GM18858 (cell line): ENCODE measurements around the gene FMN2.
"Not testable (repeated sequence)": the region's sequence is repeated elsewhere in the genome, so short reads cannot be mapped to it uniquely, and the experiment has no call there.

Experiments
- ATAC-seq: cut with Tn5 transposase; IDR thresholded peaks from one replicate; pipeline ENCODE4 v1.9.1; 2021; ENCODE audit not compliant: unreplicated experiment

FMN2 gene

DNA sequence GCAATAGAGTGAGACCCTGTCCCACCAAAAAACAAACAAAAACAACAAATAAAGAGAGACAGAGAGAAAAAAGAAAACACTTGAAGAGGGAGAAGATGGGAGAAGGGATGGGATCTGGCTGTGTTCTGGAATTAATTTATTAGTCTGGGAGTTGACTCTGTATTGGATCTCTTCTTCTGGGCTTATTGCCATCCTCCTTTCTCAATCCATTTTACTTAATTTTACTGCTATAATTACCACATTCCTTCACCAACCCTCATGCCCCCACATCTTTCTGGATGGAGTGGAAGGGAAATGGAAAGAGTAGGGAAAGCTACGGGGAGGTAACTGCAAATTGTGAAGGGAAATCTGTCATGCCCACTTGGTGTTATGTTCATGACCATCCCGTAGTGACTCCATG lies 42.9 kb downstream of the FMN2 start:
- no peak for ATAC-seq

DNA sequence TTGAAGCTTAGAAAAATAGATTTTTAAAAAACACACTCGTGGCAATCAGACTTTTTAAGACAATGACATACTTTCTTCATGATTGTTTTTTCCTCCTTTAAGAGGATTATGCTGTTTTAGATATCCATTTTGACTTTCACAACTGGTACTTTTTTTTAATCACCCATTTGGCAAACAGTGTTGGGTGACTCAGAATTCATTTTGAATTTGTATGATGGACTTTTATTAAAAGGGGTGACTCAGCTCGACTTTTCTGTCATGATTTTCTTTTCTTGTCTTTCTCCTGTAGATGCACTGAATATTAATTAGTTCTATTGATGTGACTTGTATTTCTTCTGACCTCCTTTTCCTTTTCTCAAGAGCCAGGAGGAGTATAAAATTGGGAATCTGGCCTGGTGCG lies 44.7 kb downstream of the FMN2 start:
- ATAC-seq: no peak

DNA sequence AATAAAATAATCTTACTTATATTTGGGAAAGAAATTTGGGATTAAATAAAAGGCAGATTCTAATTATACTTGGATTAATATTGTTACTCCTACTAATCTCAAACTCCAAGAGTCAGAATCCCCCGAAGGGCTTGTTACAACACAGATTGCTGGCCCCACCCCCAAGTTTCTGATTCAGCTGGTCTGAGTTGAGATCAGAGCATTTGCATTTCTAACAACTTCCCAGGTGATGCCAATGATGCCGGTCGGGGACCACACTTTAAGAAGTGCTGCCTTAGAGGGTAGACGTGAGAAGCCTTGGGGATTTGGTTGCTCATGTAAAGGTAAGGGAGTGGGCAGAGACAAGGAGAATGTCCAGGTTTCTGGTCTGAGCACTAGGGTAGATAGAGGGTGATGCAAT lies 47.2 kb downstream of the FMN2 start:
- ATAC-seq: no peak

DNA sequence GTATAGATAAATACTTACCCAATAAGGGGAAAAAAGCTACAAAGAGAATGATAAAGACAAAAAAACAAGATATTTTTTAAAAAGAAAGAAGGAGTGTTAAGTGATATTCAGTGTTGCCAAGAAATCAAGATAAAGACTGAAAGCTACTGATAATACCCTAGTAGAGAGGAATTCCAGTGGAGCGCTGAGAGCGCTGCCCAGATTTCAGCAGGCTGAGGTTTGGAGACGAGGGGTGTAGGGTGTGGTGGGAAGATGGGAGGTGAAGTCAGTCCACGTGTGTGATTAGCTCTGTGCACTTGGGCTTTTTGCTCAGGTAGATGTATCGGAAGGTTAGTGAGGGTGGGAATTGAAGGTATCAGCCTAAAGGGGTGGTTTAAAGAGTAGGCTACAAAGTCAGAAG lies 47.8 kb downstream of the FMN2 start:
- ATAC-seq: no peak

DNA sequence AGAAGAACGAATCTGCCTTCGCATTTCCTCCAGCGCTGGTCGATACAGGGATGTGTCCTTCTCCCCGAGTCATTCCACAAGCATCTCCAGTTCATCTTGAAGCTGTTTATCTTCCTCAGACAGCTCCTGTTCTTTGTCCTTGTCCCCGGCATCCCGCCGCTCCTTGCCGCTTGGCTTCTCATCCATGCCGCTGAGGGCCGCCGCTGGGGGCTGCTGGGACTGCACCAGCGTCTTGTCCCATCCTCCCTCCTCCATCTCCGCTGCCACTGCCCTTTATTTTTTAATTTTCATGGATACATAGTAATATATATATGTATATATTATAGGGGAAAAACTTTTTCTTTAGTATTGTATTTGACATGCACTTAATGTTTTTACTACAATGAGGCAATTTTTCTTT lies 53.4 kb downstream of the FMN2 start:
- no peak for ATAC-seq

DNA sequence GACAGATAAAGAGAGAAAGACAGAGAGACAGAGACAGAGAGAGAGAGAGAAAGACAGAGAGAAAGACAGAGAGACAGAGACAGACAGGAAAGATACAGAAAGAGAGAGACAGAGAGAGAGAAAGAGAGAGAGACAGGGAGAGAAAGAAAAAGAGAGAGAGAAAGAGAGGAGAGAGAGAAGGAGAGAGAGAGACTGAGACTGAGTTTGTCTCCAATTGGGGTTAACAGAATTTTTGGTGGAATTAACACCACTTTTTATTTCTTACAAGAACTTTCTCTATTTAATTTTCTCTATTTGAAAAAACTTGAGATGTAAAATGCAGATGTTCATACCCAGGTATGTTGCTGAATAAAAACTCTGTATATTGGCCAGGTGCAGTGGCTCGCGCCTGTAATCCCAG lies 56.6 kb downstream of the FMN2 start:
- ATAC-seq: no peak

DNA sequence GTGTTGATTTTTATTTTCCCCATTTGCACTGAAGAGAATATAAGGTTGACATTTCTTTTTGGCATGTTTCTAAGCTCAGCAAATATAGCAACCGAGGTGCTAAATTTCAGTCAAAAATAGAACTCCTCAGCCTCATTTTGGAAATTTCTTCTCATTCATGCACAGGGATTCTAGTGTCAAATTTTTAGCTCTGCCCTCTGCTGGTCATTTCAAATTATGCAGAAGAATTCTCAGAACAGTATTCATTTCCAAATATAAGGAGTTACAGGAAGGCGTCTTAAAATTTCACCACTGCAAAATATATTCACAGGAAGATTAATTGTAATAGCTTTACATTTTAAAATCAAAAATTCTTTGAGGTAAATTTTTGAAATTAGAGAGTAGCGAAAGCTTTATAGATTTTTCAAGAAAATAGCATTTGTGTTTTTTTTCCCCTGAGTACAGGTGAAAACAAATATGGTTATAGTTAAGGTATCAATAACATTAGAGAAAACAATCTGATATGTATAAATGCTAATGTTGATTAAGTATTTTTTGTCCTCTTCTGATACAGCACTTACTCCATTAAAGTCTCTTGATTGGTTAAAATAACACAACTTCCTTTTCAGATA lies 57.9 kb downstream of the FMN2 start:
- ATAC-seq: peak; percentile 66

DNA sequence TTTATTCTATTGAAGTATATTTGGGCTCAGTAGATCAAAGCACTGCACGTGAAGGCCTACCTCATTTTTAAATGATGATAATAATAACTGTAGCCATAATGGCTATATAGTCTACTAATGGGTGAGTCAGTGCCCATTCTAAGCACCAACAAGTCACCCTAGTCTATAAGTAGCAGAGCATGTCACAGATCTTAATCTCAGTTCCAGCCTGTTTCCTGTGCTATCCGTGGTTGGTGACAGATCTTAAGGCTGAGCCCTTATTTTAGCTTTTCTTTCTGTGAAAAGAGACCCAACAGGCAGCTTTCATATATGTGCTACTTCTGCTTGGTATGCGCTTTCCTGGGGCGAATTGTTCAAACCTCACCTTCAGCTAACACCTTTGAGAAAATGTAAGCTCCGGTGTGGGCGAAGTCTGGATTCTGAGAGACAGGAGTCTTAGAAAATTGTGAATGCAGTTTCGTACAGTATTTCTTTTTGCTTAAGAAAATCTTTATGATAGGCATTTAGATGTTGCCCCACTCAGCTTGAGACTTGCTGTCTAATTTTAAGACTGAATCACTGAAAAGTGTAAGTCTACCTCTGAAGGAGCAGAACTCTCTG lies 59.6 kb downstream of the FMN2 start:
- ATAC-seq: no peak

DNA sequence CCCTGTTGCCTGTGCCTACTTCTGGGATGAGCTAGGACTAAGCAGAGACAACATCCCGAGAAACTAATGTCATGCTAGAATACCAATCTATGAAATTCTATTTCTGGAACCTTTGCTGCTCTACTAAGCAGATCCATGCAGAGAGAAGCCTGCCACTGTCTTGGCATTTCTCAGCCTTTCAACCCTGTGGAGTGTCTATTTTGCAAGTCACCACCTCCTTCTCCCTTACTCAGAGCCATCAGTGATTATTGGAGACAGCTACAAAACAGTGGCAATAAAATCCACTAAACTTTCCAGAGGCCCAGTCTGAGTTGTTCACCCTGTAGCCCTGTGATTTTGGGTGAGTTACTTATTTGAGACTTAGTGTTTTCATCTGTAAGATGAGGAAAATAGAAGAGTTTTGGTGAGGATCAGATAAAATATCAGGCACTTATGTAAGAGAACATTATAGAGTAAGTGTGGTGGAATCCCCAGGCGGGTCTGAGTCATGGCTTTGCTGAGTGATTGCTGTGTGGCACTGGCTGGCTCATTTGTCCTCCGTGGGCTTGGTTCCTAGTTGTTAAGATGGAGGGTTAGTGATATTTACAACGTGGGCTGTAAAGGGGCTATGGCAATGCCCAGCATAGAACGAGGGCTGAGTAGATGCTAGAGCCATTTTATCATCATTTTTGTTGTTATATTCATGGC lies 61.1 kb downstream of the FMN2 start:
- ATAC-seq: no peak

DNA sequence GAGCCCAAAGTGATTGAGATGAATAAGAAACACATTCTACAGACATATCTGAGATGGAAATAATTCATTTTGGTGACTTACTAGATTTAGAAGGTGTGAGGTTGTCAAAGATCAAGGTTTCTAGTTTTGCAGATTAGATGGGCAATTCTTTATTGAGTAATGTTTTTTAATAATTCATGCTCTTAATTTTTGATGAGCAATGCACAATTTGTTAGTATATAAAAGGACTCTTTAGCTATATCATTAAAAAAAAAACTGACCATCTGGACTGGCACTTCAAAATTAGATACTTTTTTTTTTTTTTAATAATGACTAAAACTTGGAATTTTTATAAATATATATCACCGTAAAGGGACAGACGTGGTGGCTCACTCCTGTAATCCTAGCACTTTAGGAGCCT lies 63.9 kb downstream of the FMN2 start:
- no peak for ATAC-seq

DNA sequence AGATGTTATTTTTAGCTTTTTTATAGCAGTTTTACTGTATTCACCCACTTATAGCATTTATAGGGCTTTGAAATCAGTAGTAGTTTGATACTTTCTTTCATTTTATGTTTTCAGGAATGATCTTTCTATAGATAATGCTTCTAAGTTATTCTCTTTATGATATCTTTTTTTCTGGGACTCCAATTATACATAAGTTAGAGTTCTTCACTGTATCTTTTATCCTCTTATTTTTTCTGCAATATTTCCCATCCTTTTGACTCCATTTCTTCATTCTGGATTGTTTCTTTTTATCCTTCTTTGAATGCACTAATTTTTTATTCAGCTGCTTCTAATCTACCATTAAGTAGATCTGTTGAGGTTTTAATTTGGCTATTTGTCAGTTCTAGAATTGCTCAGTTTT lies 73.1 kb downstream of the FMN2 start:
- no peak for ATAC-seq

DNA sequence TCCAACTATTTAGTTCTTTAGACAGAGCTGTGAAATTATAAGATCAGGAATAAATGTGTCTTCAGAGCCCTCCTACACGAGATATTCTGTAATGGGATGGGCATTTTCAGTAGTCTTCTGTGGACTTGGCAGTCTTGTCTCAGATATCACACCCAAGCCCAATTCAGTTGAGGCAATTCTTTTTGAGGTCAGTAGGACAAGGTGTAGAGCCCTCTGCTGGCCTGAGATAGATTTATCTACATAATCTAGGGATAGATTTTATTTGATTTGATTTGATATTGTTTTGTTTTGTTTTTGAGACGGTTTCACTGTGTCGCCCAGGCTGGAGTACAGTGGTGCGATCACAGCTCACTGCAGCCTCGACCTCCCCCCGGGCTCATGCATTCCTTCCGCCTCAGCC lies 77.5 kb downstream of the FMN2 start:
- ATAC-seq: no peak

DNA sequence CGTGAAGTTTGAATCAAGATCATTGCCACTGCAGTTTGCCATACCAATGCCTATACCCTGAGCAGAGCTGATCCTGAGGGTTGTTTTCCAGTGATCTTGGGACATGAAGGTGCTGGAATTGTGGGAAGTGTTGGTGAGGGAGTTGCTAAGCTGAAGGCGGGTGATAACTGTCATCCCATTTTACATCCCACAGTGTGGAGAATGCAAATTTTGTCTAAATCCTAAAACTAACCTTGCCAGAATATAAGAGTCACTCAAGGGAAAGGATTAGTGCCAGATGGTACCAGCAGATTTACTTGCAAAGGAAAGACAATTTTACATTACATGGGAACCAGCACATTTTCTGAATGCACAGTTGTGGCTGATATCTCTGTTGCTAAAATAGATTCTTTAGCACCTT lies 78.6 kb downstream of the FMN2 start:
- ATAC-seq: no peak

DNA sequence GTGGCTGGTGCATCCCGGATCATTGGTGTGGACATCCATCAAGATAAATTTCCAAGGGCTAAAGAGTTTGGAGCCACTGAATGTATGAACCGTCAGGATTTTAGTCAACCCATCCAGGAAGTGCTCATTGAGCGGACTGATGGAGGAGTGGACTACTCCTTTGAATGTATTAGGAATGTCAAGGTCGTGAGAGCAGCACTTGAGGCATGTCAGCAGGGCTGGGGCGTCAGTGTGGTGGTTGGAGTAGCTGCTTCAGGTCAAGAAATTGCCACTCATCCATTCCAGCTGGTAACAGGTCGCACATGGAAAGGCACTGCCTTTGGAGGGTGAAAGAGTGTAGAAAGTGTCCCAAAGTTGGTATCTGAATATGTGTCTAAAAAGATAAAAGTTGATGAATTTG lies 79.1 kb downstream of the FMN2 start:
- no peak for ATAC-seq

DNA sequence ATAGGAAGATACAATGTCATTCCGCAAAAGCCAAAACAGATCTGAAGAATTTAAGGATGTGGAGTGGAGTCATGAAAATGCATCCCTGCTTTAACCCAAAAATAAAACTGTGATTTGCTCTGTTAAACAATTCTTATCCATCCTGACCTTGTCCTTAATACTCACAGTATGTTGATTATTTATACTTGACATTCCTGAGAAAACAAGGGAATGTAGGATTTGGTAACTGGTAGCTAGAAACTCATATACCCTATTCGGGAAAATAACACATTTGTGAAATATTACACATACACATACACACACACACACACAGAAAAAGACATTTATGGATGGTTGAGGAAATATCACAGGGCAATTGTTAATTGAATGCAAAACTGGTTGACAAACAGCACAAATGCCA lies 80.2 kb downstream of the FMN2 start:
- ATAC-seq: no peak

DNA sequence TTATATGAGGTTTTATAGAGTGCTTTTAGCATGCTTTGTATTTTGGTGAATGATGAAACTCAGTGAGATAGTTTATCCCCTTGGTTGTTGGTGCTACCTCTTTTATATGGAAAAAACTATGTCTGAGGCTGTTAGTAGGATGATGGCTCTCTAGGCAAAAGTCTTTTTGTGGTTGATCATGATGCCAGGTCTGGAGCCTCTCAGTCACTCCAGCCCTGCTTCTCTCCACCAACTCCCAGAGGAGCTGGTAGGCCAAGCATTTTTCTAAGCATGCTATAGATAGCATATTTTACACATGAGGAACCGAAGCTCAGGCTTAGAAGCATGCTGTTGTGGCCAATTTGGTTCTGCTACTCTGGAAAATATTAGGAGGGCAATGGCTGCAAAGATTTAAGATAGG lies 82.2 kb downstream of the FMN2 start:
- ATAC-seq: no peak

DNA sequence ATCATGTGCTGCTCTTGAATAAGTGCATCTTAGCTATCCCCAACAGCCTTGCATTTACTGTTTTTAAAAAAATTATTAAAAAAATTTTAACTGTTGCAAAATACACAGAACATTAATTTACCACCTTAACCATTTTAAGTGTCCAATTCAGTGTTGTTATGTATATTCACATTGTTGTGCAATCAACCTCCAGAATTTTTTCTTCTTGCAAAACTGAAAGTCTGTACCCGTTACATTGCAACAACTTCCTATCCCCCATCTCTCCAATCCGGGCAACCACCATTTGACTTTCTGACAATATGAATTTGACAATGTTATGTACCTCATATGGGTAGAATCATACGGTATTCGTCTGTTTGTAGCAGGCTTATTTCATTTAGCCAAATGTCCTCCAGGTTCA lies 83.1 kb downstream of the FMN2 start:
- ATAC-seq: no peak

DNA sequence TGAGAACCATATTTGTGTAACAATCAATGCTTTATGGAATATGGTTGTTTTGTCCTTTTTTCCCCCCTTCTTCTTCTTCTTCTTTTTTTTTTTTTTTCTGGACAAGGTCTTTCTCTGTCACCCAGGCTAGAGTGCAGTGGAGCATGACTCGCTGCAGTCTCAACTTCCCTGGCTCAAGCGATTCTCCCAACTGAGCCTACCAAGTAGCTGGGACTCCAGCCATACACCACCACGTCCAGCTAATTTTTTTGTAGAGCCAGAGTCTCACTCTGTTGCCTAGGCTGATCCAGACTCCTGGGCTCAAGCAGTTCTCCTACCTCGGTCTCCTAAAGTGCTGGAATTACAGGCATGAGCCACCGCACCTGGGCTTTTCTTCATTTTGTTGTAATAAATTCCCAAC lies 86.7 kb downstream of the FMN2 start:
- ATAC-seq: no peak

DNA sequence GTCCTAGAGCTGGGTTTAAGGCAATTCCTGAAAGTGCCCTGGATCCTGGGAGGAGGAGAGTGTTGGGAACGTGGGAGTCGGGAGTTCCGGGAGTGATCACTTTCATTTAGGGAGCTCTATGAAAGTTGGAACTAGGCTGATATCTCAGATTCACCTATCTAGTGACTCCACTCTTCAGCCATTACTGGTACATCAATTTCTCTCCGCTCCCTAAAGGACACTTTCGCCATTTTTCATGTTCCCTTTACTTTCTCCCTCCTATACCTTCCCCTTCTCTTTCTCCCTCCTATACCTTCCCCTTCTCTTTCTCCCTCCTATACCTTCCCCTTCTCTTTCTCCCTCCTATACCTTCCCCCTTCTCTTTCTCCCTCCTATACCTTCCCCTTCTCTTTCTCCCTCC lies 93.0 kb downstream of the FMN2 start:
- ATAC-seq: not testable (repeated sequence)

DNA sequence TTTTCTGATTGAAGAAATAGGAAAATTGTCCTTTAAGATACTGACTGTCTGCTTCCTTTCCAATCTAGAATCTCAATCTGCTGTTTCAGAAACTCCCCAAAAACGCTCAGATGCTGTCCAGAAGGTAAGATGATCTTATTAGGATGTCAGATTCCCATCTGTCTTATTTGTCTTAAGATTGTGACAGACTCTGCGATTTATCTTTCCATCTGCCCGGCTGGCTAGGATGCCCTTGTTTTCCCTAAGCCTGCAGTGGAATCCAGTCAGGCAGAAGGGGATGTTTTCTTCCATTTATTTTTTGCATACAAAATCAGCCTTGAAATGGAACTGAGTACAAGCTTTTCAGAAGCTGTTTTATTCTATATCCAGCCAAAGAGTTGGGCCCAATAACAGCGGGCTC lies 96.5 kb downstream of the FMN2 start:
- no peak for ATAC-seq

DNA sequence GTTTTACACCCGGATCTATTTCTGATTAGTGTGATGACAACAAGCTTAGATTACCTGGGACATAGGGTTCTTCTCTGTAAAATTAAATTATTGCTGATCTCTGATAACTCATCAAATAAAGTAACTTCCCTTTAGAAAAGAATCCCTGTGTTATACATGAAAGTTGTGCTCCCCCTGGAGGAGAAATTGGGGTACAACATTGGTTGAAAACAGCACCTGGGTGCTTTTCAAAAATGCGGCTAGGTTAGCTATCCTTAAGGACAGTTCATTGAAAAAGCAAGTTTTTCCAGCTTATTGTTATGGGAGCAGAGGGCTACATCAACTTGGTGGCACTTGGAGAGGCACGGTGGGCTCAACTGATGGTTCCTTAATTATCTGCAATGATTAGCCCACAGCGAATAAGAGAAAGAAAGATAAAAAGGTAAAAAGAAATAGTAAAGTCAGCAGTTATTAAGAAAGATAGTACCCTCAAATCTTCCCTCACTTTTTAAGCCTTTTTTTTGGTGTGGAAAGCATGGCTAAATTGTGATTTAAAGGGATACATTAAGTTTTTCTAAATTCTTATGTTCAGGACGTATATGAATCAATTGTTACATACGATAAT lies 97.8 kb downstream of the FMN2 start:
- peak; percentile 81 for ATAC-seq

DNA sequence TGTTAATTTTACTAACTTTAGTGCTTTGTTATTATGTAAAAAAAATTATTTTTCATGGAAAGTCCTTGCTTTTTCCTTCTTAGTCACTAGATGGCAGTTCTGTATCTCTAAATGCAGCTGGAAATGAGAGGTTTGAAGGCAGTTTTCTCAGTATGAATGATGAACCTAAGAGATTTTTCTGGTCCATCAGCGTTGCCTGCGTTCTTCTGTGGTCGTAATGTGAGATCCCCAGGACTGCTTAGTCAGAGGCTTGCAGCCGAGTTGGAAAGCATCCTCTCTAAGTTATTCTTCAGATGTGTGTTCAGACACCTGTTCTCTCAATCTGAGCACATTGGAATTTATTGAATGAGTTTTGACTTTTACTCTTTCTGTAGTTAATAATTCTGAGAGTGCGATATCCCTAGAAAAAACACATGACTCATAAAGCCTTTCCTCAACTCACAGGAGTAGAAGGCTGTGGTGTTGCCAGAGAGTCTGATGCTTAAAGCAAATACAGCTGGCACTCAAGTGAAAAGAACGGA lies 99.3 kb downstream of the FMN2 start:
- no peak for ATAC-seq
